ENCODE results near the gene C18orf54. TPM values are rescaled to one million over a fixed set of nuclear protein-coding genes. Genes with fewer than 3 reads are reported as not detected.
A peak's percentile ranks its signal among the peaks of the same experiment; 100 is the strongest.
"Not testable (repeated sequence)": the region's sequence is repeated elsewhere in the genome, so short reads cannot be mapped to it uniquely, and the experiment has no call there.

The C18orf54 gene
- total and polyA plus RNA-seq, 9 of the 15 experiments (the other 6 are each of a cell fraction or from before 2014, with no cell fraction given), result 3.0 to 8.7 (median 4.3) TPM

DNA sequence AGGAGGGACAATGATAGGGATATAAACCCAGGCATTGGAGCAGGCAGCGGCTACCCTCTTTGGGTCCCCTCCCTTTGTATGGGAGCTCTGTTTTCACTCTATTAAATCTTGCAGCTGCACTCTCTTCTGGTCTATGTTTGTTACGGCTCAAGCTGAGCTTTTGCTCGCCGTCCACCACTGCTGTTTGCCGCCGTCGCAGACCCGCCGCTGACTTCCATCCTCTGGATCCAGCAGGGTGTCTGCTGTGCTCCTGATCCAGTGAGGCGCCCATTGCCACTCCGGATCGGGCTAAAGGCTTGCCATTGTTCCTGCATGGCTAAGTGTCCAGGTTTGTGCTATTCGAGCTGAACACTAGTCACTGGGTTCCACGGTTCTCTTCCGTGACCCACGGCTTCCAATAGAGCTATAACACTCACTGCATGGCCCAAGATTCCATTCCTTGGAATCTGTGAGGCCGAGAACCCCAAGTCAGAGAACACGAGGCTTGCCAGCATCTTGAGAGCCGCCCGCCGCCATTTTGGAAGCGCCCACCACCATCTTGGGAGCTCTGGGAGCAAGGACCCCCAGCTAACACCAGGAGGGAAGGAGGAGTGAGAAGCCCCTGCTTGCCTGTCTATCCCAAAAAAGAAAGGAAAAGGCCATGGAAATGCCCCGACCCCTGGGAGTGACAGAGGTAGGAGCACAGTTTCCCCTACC, 29.2 kb downstream of the C18orf54 start:
- H3K9me1 ChIP-seq (ENCODE audit: control insufficient read depth, insufficient read depth, low read length); H3K9ac ChIP-seq (ENCODE audit: insufficient read depth in 1 of 2, low read depth in 2 of 2, low read length in 2 of 2); H3K27me3 ChIP-seq (ENCODE audit: control insufficient read depth in 2 of 2, insufficient read depth in 2 of 2, low read length in 2 of 2); H3K4me2 ChIP-seq (ENCODE audit: insufficient read depth, low read length); DNase-seq (ENCODE audit: extremely low read depth in 1 of 4, low spot score in 3 of 4); H4K20me1 ChIP-seq (replicated peaks; ENCODE audit: control insufficient read depth, insufficient read depth, low read length); intact Hi-C loops (cut with micrococcal nuclease); in situ Hi-C loops (cut with MboI); ATAC-seq; FAIRE-seq; BruUV-seq (replicated peaks); CTCF ChIA-PET (ENCODE audit: low intra/inter-chr PET ratio); H3K9me3 ChIP-seq (replicated peaks; ENCODE audit: control insufficient read depth, insufficient read depth, low read depth, low read length); H3K4me3 ChIP-seq; H2AFZ ChIP-seq (ENCODE audit: low read depth, low read length); H3K79me2 ChIP-seq (ENCODE audit: control insufficient read depth, insufficient read depth, low read length); H3K36me3 ChIP-seq (ENCODE audit: control insufficient read depth, insufficient read depth, low read length); H3K27ac ChIP-seq (ENCODE audit: extremely low read depth, low read depth, low read length): not testable (repeated sequence)
- POLR2A ChIA-PET, result interaction anchor here (0.6 kb wide), 1 partner anchor 347 kb away, joined by 3 read pairs; no protein-coding TSS in a partner anchor
- WGBS (ENCODE audit: insufficient coverage, low coverage, missing lambda C conversion rate), result 96% methylated on average over 14 of the region's 23 CpGs
- peaks cover 6 to 24% of the 10 kb centered on the region in 2 experiments; a peak in 4 of 5 replicates for H3K4me1 ChIP-seq (replicated peaks in 1 of 2; ENCODE audit: control insufficient read depth in 2 of 2, insufficient read depth in 2 of 2, low read length in 2 of 2)

DNA sequence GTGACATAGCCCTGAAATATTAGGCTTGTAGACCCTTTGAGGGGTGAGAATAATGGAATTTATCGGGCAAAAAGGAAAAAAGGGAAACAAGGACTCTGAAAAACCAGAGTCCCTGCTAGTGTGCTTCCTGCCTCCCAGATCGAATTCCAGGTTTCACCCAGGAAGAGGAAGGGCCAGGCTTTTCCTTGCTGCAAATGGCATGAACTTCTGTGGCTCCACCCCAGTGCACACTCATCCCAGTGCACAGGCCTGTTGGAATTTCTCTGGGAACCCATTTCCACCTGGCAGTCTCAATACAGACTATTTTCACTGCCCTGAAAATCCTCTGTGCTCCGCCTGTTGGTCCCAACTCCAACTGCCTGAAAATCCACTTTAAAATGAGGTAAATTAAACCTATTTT, 29.9 kb downstream of the C18orf54 start:
- WGBS (ENCODE audit: insufficient coverage, low coverage, missing lambda C conversion rate), result 100% methylated on average over 1 of the region's 3 CpGs
- H3K4me2 ChIP-seq (ENCODE audit: insufficient read depth, low read length), result no peak overlapping the region
- intact Hi-C loops (cut with micrococcal nuclease), result no loop called here

More for the DNA sequence above, 29.9 kb downstream of the C18orf54 start:
- Histone ChIP-seq H3K9me3 (replicated peaks; ENCODE audit: control insufficient read depth, insufficient read depth, low read depth, low read length) (peaks cover 2% of the 10 kb centered on the region; the same call in 1 of the 2 replicates), H4K20me1 (replicated peaks; ENCODE audit: control insufficient read depth, insufficient read depth, low read length) (no peaks in the 10 kb centered on the region), H3K4me1 (replicated peaks in 1 of 2; ENCODE audit: control insufficient read depth in 2 of 2, insufficient read depth in 2 of 2, low read length in 2 of 2) (peaks cover 6 to 24% of the 10 kb centered on the region in 2 experiments; a peak in 4 of 5 replicates), H3K27me3 (ENCODE audit: control insufficient read depth in 2 of 2, insufficient read depth in 2 of 2, low read length in 2 of 2) (no peaks in the 10 kb centered on the region), H3K27ac (ENCODE audit: extremely low read depth, low read depth, low read length) (peak overlapping the region; percentile 87; the same call in 1 of the 3 replicates), H3K9ac (ENCODE audit: insufficient read depth in 1 of 2, low read depth in 2 of 2, low read length in 2 of 2) (no peak overlapping the region), H2AFZ (ENCODE audit: low read depth, low read length) (peak overlapping the region; percentile 86), H3K9me1 (ENCODE audit: control insufficient read depth, insufficient read depth, low read length) (no peaks in the 10 kb centered on the region), H3K4me3 (no peak overlapping the region), H3K79me2 (ENCODE audit: control insufficient read depth, insufficient read depth, low read length) (no peaks in the 10 kb centered on the region), H3K36me3 (ENCODE audit: control insufficient read depth, insufficient read depth, low read length) (no peaks in the 10 kb centered on the region)
- in situ Hi-C loops (cut with MboI), result no loop called here
- no peak for ATAC-seq
- ChIA-PET POLR2A (no interaction called here), CTCF (ENCODE audit: low intra/inter-chr PET ratio) (no interaction called here)
- no peak for FAIRE-seq
- TF ChIP-seq, protein P1, sequence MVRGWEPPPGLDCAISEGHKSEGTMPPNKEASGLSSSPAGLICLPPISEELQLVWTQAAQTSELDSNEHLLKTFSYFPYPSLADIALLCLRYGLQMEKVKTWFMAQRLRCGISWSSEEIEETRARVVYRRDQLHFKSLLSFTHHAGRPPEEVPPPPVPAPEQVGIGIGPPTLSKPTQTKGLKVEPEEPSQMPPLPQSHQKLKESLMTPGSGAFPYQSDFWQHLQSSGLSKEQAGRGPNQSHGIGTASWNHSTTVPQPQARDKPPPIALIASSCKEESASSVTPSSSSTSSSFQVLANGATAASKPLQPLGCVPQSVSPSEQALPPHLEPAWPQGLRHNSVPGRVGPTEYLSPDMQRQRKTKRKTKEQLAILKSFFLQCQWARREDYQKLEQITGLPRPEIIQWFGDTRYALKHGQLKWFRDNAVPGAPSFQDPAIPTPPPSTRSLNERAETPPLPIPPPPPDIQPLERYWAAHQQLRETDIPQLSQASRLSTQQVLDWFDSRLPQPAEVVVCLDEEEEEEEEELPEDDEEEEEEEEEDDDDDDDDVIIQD (CRISPR knock-in tag; IDR thresholded peaks at IDR 0.05), result no peak
- TF ChIP-seq, protein P2, sequence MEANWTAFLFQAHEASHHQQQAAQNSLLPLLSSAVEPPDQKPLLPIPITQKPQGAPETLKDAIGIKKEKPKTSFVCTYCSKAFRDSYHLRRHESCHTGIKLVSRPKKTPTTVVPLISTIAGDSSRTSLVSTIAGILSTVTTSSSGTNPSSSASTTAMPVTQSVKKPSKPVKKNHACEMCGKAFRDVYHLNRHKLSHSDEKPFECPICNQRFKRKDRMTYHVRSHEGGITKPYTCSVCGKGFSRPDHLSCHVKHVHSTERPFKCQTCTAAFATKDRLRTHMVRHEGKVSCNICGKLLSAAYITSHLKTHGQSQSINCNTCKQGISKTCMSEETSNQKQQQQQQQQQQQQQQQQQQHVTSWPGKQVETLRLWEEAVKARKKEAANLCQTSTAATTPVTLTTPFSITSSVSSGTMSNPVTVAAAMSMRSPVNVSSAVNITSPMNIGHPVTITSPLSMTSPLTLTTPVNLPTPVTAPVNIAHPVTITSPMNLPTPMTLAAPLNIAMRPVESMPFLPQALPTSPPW (CRISPR knock-in tag; IDR thresholded peaks at IDR 0.05), result 0 out of 2 replicates have a peak, but pooled peaks have one; percentile 1
- DNase-seq (ENCODE audit: extremely low read depth in 1 of 4, low spot score in 3 of 4), result no peak
- no TSS peak for BruUV-seq (replicated peaks)

All from K562 (cell line).